Calu3 (cell line): ENCODE data around the gene EGFR. TPM values are rescaled to one million over a fixed set of nuclear protein-coding genes. Genes with fewer than 3 reads are reported as not detected.

Experiments used
- BruUV-seq: library from RNA; stranded (reverse); fragments of 400-500 nt; replicated peaks from 2 replicates; lab custom pipeline; 2021; lab: Mats Ljungman, UMichigan
- CTCF ChIA-PET: fragments of 300-600 bp; sonication (Branson Sonifier 250); formaldehyde crosslinking; loops from one replicate; lab custom pipeline; 2022; ENCODE audit warnings: antibody characterized with exemption; lab: Charles Lee
- DNase-seq: peaks from one replicate; pipeline ENCODE4 v3.0.0; 2022
- H3K27ac Mint-ChIP-seq: one replicate; pipeline ENCODE4 v1.8.0; 2022; ENCODE audit warnings: mixed read lengths; ENCODE audit not compliant: unreplicated experiment
- H3K27me3 Mint-ChIP-seq: one replicate; pipeline ENCODE4 v1.8.0; 2022; ENCODE audit warnings: mixed read lengths; ENCODE audit not compliant: unreplicated experiment
- H3K36me3 Mint-ChIP-seq: one replicate; pipeline ENCODE4 v1.8.0; 2022; ENCODE audit warnings: mild to moderate bottlenecking, moderate library complexity, mixed read lengths; ENCODE audit not compliant: insufficient read depth, unreplicated experiment
- H3K4me1 Mint-ChIP-seq: one replicate; pipeline ENCODE4 v1.8.0; 2022; ENCODE audit warnings: mild to moderate bottlenecking, low read depth, mixed read lengths; ENCODE audit not compliant: unreplicated experiment
- H3K4me3 Mint-ChIP-seq: one replicate; pipeline ENCODE4 v1.8.0; 2022; ENCODE audit warnings: mild to moderate bottlenecking, low read depth, moderate library complexity, mixed read lengths; ENCODE audit not compliant: unreplicated experiment
- H3K9me3 Mint-ChIP-seq: one replicate; pipeline ENCODE4 v1.8.0; 2022; ENCODE audit warnings: low read depth, mixed read lengths; ENCODE audit not compliant: unreplicated experiment
- intact Hi-C: fragments of 100-400 bp; cut with micrococcal nuclease; formaldehyde crosslinking; loops from one replicate; pipeline ENCODE4 v1.10.0; 2022; ENCODE audit not compliant: unreplicated experiment
- total RNA-seq: library from RNA; stranded (reverse); gene quantifications from 2 replicates; pipeline ENCODE4 v1.2.3, GENCODE V29; 2022
- TF ChIP-seq, protein P1 (sequence below): fragments of 200-600 bp; IDR thresholded peaks from one replicate; pipeline ENCODE4 v1.8.0; 2022; ENCODE audit warnings: antibody characterized with exemption; ENCODE audit not compliant: unreplicated experiment

The EGFR gene
- total RNA-seq, 1 experiment from 2014 or later, result 87.4 TPM

DNA sequence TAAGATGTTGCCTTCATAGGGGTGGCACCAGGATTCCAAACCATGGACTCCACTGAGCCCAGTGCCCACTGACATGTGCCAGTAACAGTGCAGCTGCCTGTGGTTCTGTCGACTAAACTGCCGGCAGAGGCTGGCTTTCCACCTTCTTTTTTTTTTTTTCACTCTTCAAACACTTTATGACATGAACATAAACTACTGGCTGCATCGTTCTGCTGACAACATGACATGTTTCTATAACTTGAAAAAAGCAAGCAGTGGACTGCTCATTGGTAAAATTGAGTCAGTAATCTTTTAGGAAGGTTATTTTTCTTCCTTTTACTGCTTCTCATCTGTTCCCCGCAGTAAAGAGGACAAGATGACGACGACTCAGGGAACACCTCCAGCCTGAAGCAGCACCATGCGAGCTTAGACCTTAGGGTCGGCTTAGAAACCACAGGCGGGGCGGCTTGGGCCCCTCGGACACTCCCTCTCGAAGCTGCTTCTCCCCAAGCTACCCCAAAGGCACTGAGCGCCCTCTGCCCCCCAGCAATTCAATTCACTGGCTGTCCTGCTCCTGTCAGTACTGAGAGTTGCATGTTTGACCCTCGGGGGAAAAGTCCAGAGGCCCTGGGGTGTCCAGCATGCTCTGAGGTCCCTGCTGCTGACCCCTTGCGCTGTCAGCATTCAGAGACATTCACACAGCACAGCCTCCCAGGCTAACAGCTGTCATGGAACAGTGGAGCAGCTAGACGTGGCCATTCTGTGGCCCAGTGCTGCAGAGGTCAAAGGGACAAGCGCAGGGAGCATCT lies 112.5 kb downstream of the EGFR start:
- H3K4me1 Mint-ChIP-seq, result peaks cover 67% of the 10 kb centered on the region
- peaks cover 34% of the 10 kb centered on the region for H3K36me3 Mint-ChIP-seq
- TF ChIP-seq, protein P1, sequence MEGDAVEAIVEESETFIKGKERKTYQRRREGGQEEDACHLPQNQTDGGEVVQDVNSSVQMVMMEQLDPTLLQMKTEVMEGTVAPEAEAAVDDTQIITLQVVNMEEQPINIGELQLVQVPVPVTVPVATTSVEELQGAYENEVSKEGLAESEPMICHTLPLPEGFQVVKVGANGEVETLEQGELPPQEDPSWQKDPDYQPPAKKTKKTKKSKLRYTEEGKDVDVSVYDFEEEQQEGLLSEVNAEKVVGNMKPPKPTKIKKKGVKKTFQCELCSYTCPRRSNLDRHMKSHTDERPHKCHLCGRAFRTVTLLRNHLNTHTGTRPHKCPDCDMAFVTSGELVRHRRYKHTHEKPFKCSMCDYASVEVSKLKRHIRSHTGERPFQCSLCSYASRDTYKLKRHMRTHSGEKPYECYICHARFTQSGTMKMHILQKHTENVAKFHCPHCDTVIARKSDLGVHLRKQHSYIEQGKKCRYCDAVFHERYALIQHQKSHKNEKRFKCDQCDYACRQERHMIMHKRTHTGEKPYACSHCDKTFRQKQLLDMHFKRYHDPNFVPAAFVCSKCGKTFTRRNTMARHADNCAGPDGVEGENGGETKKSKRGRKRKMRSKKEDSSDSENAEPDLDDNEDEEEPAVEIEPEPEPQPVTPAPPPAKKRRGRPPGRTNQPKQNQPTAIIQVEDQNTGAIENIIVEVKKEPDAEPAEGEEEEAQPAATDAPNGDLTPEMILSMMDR, result no peak
- H3K9me3 Mint-ChIP-seq, result no peaks in the 10 kb centered on the region
- no peaks in the 10 kb centered on the region for H3K27me3 Mint-ChIP-seq
- no TSS peak for BruUV-seq
- H3K4me3 Mint-ChIP-seq, result peak overlapping the region; percentile 39
- CTCF ChIA-PET, result interaction anchor here (0.6 kb wide), 1 partner anchor 254 kb away, joined by 3 read pairs; no protein-coding TSS in a partner anchor
- no peak for DNase-seq
- intact Hi-C loops, result loop anchor here (5.0 kb wide), 5 partner anchors 99 to 359 kb away; no protein-coding TSS in a partner anchor
- H3K27ac Mint-ChIP-seq, result peak overlapping the region; percentile 95

DNA sequence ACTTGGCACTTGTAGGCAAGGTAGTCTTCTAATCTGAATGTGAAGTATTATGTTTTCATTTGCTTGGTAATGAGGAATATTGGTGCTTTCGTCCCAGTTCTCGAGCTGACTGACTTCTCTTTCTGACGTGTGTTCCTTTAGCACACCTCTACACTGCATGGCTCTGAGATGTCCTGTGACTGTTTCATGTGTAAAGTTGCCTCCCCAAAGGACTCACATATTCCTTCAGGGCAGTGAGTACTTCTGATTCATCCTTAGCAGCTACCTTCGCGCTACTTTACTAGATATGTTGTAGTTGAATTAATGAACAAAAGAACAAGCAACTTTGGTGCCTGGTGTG lies 113.7 kb downstream of the EGFR start:
- CTCF ChIA-PET, result interaction anchor here (0.7 to 1.9 kb wide), 15 partner anchors 9 to 344 kb away, joined by 3 to 22 read pairs (median 7); no protein-coding TSS in a partner anchor
- Mint-ChIP-seq H3K27me3 (no peaks in the 10 kb centered on the region), H3K4me3 (peak overlapping the region; percentile 39), H3K4me1 (peaks cover 78% of the 10 kb centered on the region), H3K36me3 (peaks cover 34% of the 10 kb centered on the region), H3K27ac (peak overlapping the region; percentile 95), H3K9me3 (no peaks in the 10 kb centered on the region)
- intact Hi-C loops, result loop anchor here (2.0 to 5.0 kb wide), 6 partner anchors 58 to 360 kb away; no protein-coding TSS in a partner anchor
- no peak for DNase-seq
- BruUV-seq, result TSS peak; percentile 87
- TF ChIP-seq, protein P1, result no peak

DNA sequence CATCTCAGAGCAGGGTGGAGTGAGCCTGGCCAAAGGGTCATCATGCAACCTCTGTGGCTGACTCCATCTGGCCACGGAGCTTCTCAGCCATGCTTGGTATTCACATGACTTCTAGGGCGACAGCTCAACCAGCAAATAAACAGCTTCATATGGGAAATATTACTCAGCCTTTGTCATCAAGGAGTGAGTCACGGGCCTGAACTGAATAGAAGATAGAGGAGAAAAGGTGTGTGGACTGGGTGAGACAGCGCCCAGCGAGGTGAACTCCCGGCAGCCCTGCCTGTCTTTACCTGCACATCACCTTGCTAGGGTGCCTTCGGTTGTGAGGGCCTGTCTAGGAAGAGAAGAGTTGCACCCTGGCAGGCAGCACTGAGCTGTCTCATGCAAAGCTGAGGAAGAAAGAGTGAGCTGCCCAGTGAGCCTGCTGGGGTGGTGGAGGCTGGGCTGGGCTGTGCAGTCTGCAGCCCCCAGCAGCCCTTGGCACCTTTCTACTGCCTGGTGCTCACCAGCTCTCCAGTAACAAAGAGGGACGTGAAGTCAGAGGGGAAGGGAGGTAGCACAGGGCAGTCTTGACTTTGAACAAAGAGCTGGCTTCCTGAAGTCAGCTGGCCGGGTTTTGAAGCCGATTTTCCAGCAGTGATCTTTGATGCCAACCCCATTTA lies 114.2 kb downstream of the EGFR start:
- DNase-seq, result peak; percentile 89
- no peaks in the 10 kb centered on the region for H3K9me3 Mint-ChIP-seq
- TF ChIP-seq, protein P1, result peak; percentile 20
- H3K4me3 Mint-ChIP-seq, result peak overlapping the region; percentile 39
- peaks cover 72% of the 10 kb centered on the region for H3K4me1 Mint-ChIP-seq
- peak overlapping the region; percentile 95 for H3K27ac Mint-ChIP-seq
- H3K27me3 Mint-ChIP-seq, result no peaks in the 10 kb centered on the region
- BruUV-seq, result TSS peak; percentile 87
- H3K36me3 Mint-ChIP-seq, result peaks cover 34% of the 10 kb centered on the region
- intact Hi-C loops, result loop anchor here (2.0 to 5.0 kb wide), 6 partner anchors 58 to 361 kb away; no protein-coding TSS in a partner anchor
- CTCF ChIA-PET, result interaction anchor here (0.7 to 1.9 kb wide), 17 partner anchors 9 to 359 kb away, joined by 3 to 22 read pairs (median 7); no protein-coding TSS in a partner anchor

DNA sequence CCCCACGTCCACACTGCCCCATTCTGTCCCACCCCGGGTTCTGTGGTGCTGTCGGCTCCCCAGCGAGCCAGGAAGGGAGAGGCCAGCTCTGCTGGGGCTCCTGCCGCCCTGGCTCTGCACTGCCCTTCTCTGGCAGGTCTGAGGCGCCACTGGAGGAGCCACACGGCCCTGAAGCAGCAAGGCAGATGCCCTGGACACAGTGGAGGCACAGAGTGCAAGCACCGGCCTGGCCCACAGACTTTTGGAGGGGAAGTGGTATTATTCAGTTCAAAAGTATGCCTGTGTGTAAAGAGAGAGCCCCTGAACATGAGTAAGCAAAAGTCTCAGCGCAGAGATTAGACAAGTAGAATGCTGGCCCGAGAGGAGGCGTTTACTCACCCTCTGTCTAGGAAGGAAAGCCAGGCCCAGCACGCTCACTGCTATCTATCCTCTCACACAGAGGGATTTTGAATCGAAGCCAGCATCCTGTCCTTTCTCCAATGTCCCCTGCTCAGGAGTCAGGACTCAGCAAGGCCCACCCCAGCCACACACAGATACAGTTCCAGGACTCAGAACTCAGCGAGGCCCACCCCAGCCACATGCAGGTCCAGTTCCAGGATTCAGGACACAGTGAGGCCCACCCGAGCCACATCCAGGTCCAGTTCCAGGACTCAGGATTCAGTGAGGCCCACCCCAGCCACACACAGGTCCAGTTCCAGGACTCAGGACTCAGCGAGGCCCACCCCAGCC lies 115.0 kb downstream of the EGFR start:
- BruUV-seq, result no TSS peak
- H3K4me3 Mint-ChIP-seq, result peak overlapping the region; percentile 39

More for the DNA sequence above, 115.0 kb downstream of the EGFR start:
- peak overlapping the region; percentile 95 for H3K27ac Mint-ChIP-seq
- H3K9me3 Mint-ChIP-seq, result no peaks in the 10 kb centered on the region
- intact Hi-C loops, result loop anchor here (2.0 to 5.0 kb wide), 6 partner anchors 59 to 361 kb away; no protein-coding TSS in a partner anchor
- TF ChIP-seq, protein P1, result no peak
- H3K27me3 Mint-ChIP-seq, result no peaks in the 10 kb centered on the region
- peaks cover 69% of the 10 kb centered on the region for H3K4me1 Mint-ChIP-seq
- H3K36me3 Mint-ChIP-seq, result peaks cover 34% of the 10 kb centered on the region
- CTCF ChIA-PET, result interaction anchor here (1.0 to 1.9 kb wide), 14 partner anchors 8 to 360 kb away, joined by 3 to 22 read pairs (median 6); no protein-coding TSS in a partner anchor
- DNase-seq, result peak; percentile 80
